MCF 10A (cell line): Measurements from ENCODE around the gene TTC33. TPM values are rescaled to one million over a fixed set of nuclear protein-coding genes. Genes with fewer than 3 reads are reported as not detected.
"Not testable (repeated sequence)": the region's sequence is repeated elsewhere in the genome, so short reads cannot be mapped to it uniquely, and the experiment has no call there.

ENCODE experiments used
- BruUV-seq: library from RNA; stranded (reverse); fragments of 400-500 nt; replicated peaks from 2 replicates; lab custom pipeline; 2021; lab: Mats Ljungman, UMichigan
- CTCF ChIA-PET: fragments of 300-600 bp; sonication (Branson Sonifier 250); formaldehyde crosslinking; extraction: SDS; loops from one replicate; lab custom pipeline; 2021; ENCODE audit warnings: antibody characterized with exemption, inconsistent platforms; lab: Yijun Ruan, JAX
- POLR2A ChIA-PET: fragments of 300-600, 350-650 bp; sonication (Branson Sonifier 250); formaldehyde crosslinking; extraction: SDS; loops from one replicate; lab custom pipeline; 2020; ENCODE audit warnings: antibody characterized with exemption, inconsistent platforms; lab: Yijun Ruan, JAX
- DNase-seq: peaks from one replicate; pipeline ENCODE4 v3.0.0-alpha.2; 2018; ENCODE audit not compliant: unreplicated experiment
- H3K27ac Mint-ChIP-seq: one replicate; pipeline ENCODE4 v1.8.0; 2022; ENCODE audit warnings: mild to moderate bottlenecking, low read depth, mixed read lengths; ENCODE audit not compliant: unreplicated experiment
- H3K27me3 Mint-ChIP-seq: one replicate; pipeline ENCODE4 v1.8.0; 2022; ENCODE audit warnings: mixed read lengths; ENCODE audit not compliant: insufficient read depth, unreplicated experiment
- H3K36me3 Mint-ChIP-seq: one replicate; pipeline ENCODE4 v1.8.0; 2022; ENCODE audit warnings: mild to moderate bottlenecking, moderate library complexity, mixed read lengths; ENCODE audit not compliant: insufficient read depth, unreplicated experiment
- H3K4me1 Mint-ChIP-seq: one replicate; pipeline ENCODE4 v1.8.0; 2022; ENCODE audit warnings: mixed read lengths; ENCODE audit not compliant: insufficient read depth, unreplicated experiment
- H3K4me3 Mint-ChIP-seq: one replicate; pipeline ENCODE4 v1.8.0; 2022; ENCODE audit warnings: mild to moderate bottlenecking, moderate library complexity, mixed read lengths; ENCODE audit not compliant: unreplicated experiment
- H3K9me3 Mint-ChIP-seq: one replicate; pipeline ENCODE4 v1.8.0; 2022; ENCODE audit warnings: mixed read lengths; ENCODE audit not compliant: unreplicated experiment
- intact Hi-C: fragments of 100-400 bp; cut with micrococcal nuclease; formaldehyde crosslinking; loops from 2 replicates; pipeline ENCODE4 v1.14.1; 2022
- total RNA-seq: library from RNA; stranded (reverse); gene quantifications from 2 replicates; pipeline ENCODE4 v1.2.3, GENCODE V29; 2022
- TF ChIP-seq, protein P1 (sequence below): fragments of 200-600 bp; IDR thresholded peaks from one replicate; pipeline ENCODE4 v1.8.0; 2022; ENCODE audit warnings: antibody characterized with exemption, mild to moderate bottlenecking; ENCODE audit not compliant: unreplicated experiment

Gene TTC33
- total RNA-seq, 1 experiment from 2014 or later, result 13.3 TPM

- peaks cover 21% of the 10 kb centered on the region for H3K4me1 Mint-ChIP-seq
- no peaks in the 10 kb centered on the region for H3K36me3 Mint-ChIP-seq
- no peaks in the 10 kb centered on the region for H3K9me3 Mint-ChIP-seq
- H3K4me3 Mint-ChIP-seq, result no peak overlapping the region
- ChIA-PET POLR2A (interaction anchor here (0.5 to 1.5 kb wide), 8 partner anchors 9 to 425 kb away, joined by 3 to 4 read pairs (median 3); no protein-coding TSS in a partner anchor), CTCF (interaction anchor here (0.8 kb wide), 1 partner anchor 10 kb away, joined by 3 read pairs; no protein-coding TSS in a partner anchor)
- no TSS peak for BruUV-seq
- TF ChIP-seq, protein P1, sequence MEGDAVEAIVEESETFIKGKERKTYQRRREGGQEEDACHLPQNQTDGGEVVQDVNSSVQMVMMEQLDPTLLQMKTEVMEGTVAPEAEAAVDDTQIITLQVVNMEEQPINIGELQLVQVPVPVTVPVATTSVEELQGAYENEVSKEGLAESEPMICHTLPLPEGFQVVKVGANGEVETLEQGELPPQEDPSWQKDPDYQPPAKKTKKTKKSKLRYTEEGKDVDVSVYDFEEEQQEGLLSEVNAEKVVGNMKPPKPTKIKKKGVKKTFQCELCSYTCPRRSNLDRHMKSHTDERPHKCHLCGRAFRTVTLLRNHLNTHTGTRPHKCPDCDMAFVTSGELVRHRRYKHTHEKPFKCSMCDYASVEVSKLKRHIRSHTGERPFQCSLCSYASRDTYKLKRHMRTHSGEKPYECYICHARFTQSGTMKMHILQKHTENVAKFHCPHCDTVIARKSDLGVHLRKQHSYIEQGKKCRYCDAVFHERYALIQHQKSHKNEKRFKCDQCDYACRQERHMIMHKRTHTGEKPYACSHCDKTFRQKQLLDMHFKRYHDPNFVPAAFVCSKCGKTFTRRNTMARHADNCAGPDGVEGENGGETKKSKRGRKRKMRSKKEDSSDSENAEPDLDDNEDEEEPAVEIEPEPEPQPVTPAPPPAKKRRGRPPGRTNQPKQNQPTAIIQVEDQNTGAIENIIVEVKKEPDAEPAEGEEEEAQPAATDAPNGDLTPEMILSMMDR, result no peak
- peak overlapping the region; percentile 82 for H3K27ac Mint-ChIP-seq
- peak; percentile 57 for DNase-seq
- H3K27me3 Mint-ChIP-seq, result no peaks in the 10 kb centered on the region
- intact Hi-C loops, result no loop called here
These were observed 185.2 kb downstream of the TTC33 start for GRCh38 chr5:40570408-40571129.

DNA sequence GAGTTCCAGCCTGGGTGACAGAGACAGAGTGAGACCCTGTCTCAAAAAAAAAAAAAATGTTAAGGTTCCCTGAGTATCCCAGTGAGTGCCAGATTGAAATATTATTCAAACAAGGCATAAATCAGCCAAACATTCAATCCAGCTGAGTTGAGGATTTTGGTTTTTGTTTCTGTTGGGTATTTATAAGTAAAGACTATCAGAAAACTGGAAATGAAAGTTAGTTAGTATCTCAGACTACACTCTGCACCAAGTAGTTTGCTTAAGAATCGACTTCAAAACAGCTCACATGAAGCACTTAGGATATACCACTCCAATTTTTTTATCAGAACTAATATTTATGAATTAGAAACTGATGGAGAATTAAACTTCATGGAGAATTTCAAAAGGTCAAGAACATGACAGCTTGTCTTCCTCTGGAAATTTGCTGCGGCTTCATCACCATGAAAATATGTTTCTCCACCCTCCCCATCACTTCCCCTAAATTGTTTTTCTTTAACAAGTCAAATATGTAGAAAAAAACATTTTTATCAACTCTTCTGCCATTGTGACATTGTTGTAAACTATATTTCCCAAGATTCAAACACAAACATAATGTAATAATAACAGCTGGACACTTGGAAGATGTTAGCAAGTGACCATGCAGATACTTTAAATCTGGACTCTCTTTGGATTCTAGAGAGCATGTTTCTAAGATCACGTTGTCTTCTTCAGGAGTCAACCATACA lies 186.1 kb downstream of the TTC33 start:
- Mint-ChIP-seq H3K27ac (peak overlapping the region; percentile 82), H3K4me1 (peaks cover 21% of the 10 kb centered on the region), H3K4me3 (no peak overlapping the region), H3K36me3 (no peaks in the 10 kb centered on the region), H3K9me3 (no peaks in the 10 kb centered on the region), H3K27me3 (no peaks in the 10 kb centered on the region)
- no TSS peak for BruUV-seq
- TF ChIP-seq, protein P1, result no peak
- intact Hi-C loops, result no loop called here
- ChIA-PET POLR2A (interaction anchor here (0.9 to 1.5 kb wide), 3 partner anchors 10 to 108 kb away, joined by 3 to 4 read pairs (median 3); no protein-coding TSS in a partner anchor), CTCF (interaction anchor here (1.3 kb wide), 1 partner anchor 52 kb away, joined by 3 read pairs; no protein-coding TSS in a partner anchor)
- DNase-seq, result no peak

- intact Hi-C loops, result no loop called here
- Mint-ChIP-seq H3K36me3 (no peaks in the 10 kb centered on the region), H3K27me3 (no peaks in the 10 kb centered on the region), H3K27ac (peak overlapping the region; percentile 82), H3K4me1 (peaks cover 21% of the 10 kb centered on the region), H3K4me3 (no peak overlapping the region), H3K9me3 (no peaks in the 10 kb centered on the region)
- TF ChIP-seq, protein P1, result no peak
- no peak for DNase-seq
- ChIA-PET POLR2A (interaction anchor here (0.5 to 1.8 kb wide), 4 partner anchors 9 to 141 kb away, joined by 3 to 12 read pairs (median 4); no protein-coding TSS in a partner anchor), CTCF (interaction anchor here (0.5 to 0.6 kb wide), 2 partner anchors 86 to 191 kb away, joined by 3 read pairs; no protein-coding TSS in a partner anchor)
- BruUV-seq, result no TSS peak
These were observed 187.2 kb downstream of the TTC33 start for GRCh38 chr5:40568548-40568947.

GRCh38 chr5:40563173-40563572 lies 192.6 kb downstream of the TTC33 start:
- DNase-seq, H3K4me3 Mint-ChIP-seq, intact Hi-C loops, POLR2A ChIA-PET, H3K27me3 Mint-ChIP-seq, H3K4me1 Mint-ChIP-seq, H3K27ac Mint-ChIP-seq, H3K36me3 Mint-ChIP-seq, H3K9me3 Mint-ChIP-seq, BruUV-seq: not testable (repeated sequence)
- CTCF ChIA-PET, result interaction anchor here (1.3 kb wide), 1 partner anchor 10 kb away, joined by 5 read pairs; no protein-coding TSS in a partner anchor
